Head of caudate nucleus (tissue), 42 donors: Measurements from ENCODE around the gene RPS6KA2.

Experiments used
- DNase-seq, 42 donors: peaks; one replicate each; pipeline versions ENCODE4 v3.0.0 to v3.0.0-alpha.2; 2020 to 2021; ENCODE audit warnings: mixed read lengths in 7 of 42
- intact Hi-C: fragments of 100-400 bp; cut with DNase I; formaldehyde crosslinking; loops from one replicate; pipeline ENCODE4 v1.15.0; 2022

RPS6KA2 gene

GRCh38 chr6:166658115-166658791 is 31.2 kb upstream of the RPS6KA2 start:
- no peak for DNase-seq
- intact Hi-C loops: no loop called here

- intact Hi-C loops: no loop called here
- peak in 1 of 42 donors; percentile 19 for DNase-seq
These were observed 30.5 kb upstream of the RPS6KA2 start for GRCh38 chr6:166657531-166657930.

- DNase-seq: no peak
- intact Hi-C loops: no loop called here
These were observed 29.4 kb upstream of the RPS6KA2 start for GRCh38 chr6:166656230-166657151.

GRCh38 chr6:166655713-166656229 is 28.7 kb upstream of the RPS6KA2 start:
- intact Hi-C loops: no loop called here
- peak in 1 of 42 donors; percentile 2 for DNase-seq

GRCh38 chr6:166655251-166655650 is 28.2 kb upstream of the RPS6KA2 start:
- intact Hi-C loops: no loop called here
- no peak for DNase-seq

GRCh38 chr6:166654573-166654972 is 27.5 kb upstream of the RPS6KA2 start:
- DNase-seq: no peak
- intact Hi-C loops: no loop called here

GRCh38 chr6:166653639-166653941 is 26.5 kb upstream of the RPS6KA2 start:
- intact Hi-C loops: no loop called here
- DNase-seq: no peak

- DNase-seq: no peak
- intact Hi-C loops: no loop called here
These were observed 24.1 kb upstream of the RPS6KA2 start for GRCh38 chr6:166650824-166651807.

GRCh38 chr6:166650047-166650446 is 23.0 kb upstream of the RPS6KA2 start:
- intact Hi-C loops: no loop called here
- no peak for DNase-seq

- intact Hi-C loops: no loop called here
- no peak for DNase-seq
These were observed 21.8 kb upstream of the RPS6KA2 start for GRCh38 chr6:166648846-166649245.

GRCh38 chr6:166647896-166648295 is 20.8 kb upstream of the RPS6KA2 start:
- intact Hi-C loops: no loop called here
- no peak for DNase-seq

- intact Hi-C loops: no loop called here
- DNase-seq: peak in 1 of 42 donors; percentile 37
These were observed 19.7 kb upstream of the RPS6KA2 start for GRCh38 chr6:166646716-166647115.

GRCh38 chr6:166645896-166646295 is 18.8 kb upstream of the RPS6KA2 start:
- intact Hi-C loops: no loop called here
- DNase-seq: peak in 1 of 42 donors; percentile 21

GRCh38 chr6:166644681-166645080 is 17.6 kb upstream of the RPS6KA2 start:
- DNase-seq: no peak
- intact Hi-C loops: no loop called here

GRCh38 chr6:166643891-166644590 is 17.0 kb upstream of the RPS6KA2 start:
- peak in 1 of 42 donors; percentile 10 for DNase-seq
- intact Hi-C loops: no loop called here

GRCh38 chr6:166642646-166643045 is 15.6 kb upstream of the RPS6KA2 start:
- peak in 1 of 42 donors; percentile 36 for DNase-seq
- intact Hi-C loops: no loop called here

- intact Hi-C loops: no loop called here
- DNase-seq: peak in 2 of 42 donors; percentile 9 to 39
These were observed 13.4 kb upstream of the RPS6KA2 start for GRCh38 chr6:166640342-166641043.

GRCh38 chr6:166639921-166640320 is 12.9 kb upstream of the RPS6KA2 start:
- DNase-seq: no peak
- intact Hi-C loops: no loop called here
